ENCODE measurements around the gene TRAK1. TPM values are rescaled to one million over a fixed set of nuclear protein-coding genes. Genes with fewer than 3 reads are reported as not detected.

Gene TRAK1
- total RNA-seq, 1 experiment from 2014 or later, result 46.8 TPM

GRCh38 chr3:42092006-42092405, 849 bp downstream of the TRAK1 start:
- POLR2A ChIA-PET (ENCODE audit: unreplicated experiment), result no interaction called here
- H4K20me1 ChIP-seq (ENCODE audit: insufficient read depth), result no peaks in the 10 kb centered on the region
- no peaks in the 10 kb centered on the region for H3K9me3 ChIP-seq (ENCODE audit: insufficient read depth, low read depth)
- no peaks in the 10 kb centered on the region for H3K79me2 ChIP-seq (ENCODE audit: low read depth)
- H3K4me3 ChIP-seq, result no peak overlapping the region
- no peak overlapping the region for H2AFZ ChIP-seq
- DNase-seq, result no peak
- no peaks in the 10 kb centered on the region for H3K27me3 ChIP-seq (ENCODE audit: insufficient read depth, low read depth)
- H3F3A ChIP-seq (ENCODE audit: insufficient read depth, low read depth), result no peaks in the 10 kb centered on the region
- BruUV-seq (replicated peaks), result no TSS peak
- H3K4me1 ChIP-seq (replicated peaks; ENCODE audit: insufficient read depth), result no peaks in the 10 kb centered on the region
- intact Hi-C loops (cut with micrococcal nuclease; ENCODE audit: unreplicated experiment), result loop anchor here (10.0 kb wide), 2 partner anchors 1507 to 1767 kb away; no protein-coding TSS in a partner anchor
- H3K9me2 ChIP-seq (ENCODE audit: insufficient read depth), result no peaks in the 10 kb centered on the region
- no peak overlapping the region for H3K27ac ChIP-seq
- H3K4me2 ChIP-seq, result no peak overlapping the region
- no peaks in the 10 kb centered on the region for H3K36me3 ChIP-seq (ENCODE audit: low read depth)
- CTCF ChIA-PET, result no interaction called here
- no peak for TF ChIP-seq CTCF (conservative IDR thresholded peaks at IDR 0.05)
- TF ChIP-seq EZH2 (IDR thresholded peaks at IDR 0.05; ENCODE audit: low read depth), result no peak

- no peaks in the 10 kb centered on the region for H3K9me2 ChIP-seq (ENCODE audit: insufficient read depth)
- no peaks in the 10 kb centered on the region for H3K9me3 ChIP-seq (ENCODE audit: insufficient read depth, low read depth)
- H3F3A ChIP-seq (ENCODE audit: insufficient read depth, low read depth), result no peaks in the 10 kb centered on the region
- CTCF ChIA-PET, result interaction anchor here (0.7 kb wide), 1 partner anchor 554 kb away, joined by 3 read pairs; no protein-coding TSS in a partner anchor
- no peak overlapping the region for H3K4me3 ChIP-seq
- POLR2A ChIA-PET (ENCODE audit: unreplicated experiment), result no interaction called here
- no peaks in the 10 kb centered on the region for H4K20me1 ChIP-seq (ENCODE audit: insufficient read depth)
- intact Hi-C loops (cut with micrococcal nuclease; ENCODE audit: unreplicated experiment), result loop anchor here (10.0 kb wide), 2 partner anchors 1509 to 1769 kb away; no protein-coding TSS in a partner anchor
- BruUV-seq (replicated peaks), result no TSS peak
- no peak for TF ChIP-seq EZH2 (IDR thresholded peaks at IDR 0.05; ENCODE audit: low read depth)
- TF ChIP-seq CTCF (conservative IDR thresholded peaks at IDR 0.05), result no peak
- H3K27me3 ChIP-seq (ENCODE audit: insufficient read depth, low read depth), result no peaks in the 10 kb centered on the region
- no peak overlapping the region for H2AFZ ChIP-seq
- no peak overlapping the region for H3K4me2 ChIP-seq
- no peak for DNase-seq
- H3K27ac ChIP-seq, result no peak overlapping the region
- H3K36me3 ChIP-seq (ENCODE audit: low read depth), result no peaks in the 10 kb centered on the region
- no peaks in the 10 kb centered on the region for H3K4me1 ChIP-seq (replicated peaks; ENCODE audit: insufficient read depth)
- no peaks in the 10 kb centered on the region for H3K79me2 ChIP-seq (ENCODE audit: low read depth)
Measured at GRCh38 chr3:42094128-42094527, 3.0 kb downstream of the TRAK1 start.

GRCh38 chr3:42094691-42095391, 3.7 kb downstream of the TRAK1 start:
- Histone ChIP-seq H3K27ac (no peak overlapping the region), H3K36me3 (ENCODE audit: low read depth) (no peaks in the 10 kb centered on the region), H3K4me2 (no peak overlapping the region), H4K20me1 (ENCODE audit: insufficient read depth) (no peaks in the 10 kb centered on the region), H2AFZ (no peak overlapping the region), H3F3A (ENCODE audit: insufficient read depth, low read depth) (no peaks in the 10 kb centered on the region), H3K4me3 (no peak overlapping the region), H3K9me2 (ENCODE audit: insufficient read depth) (no peaks in the 10 kb centered on the region), H3K9me3 (ENCODE audit: insufficient read depth, low read depth) (no peaks in the 10 kb centered on the region), H3K79me2 (ENCODE audit: low read depth) (no peaks in the 10 kb centered on the region), H3K4me1 (replicated peaks; ENCODE audit: insufficient read depth) (no peaks in the 10 kb centered on the region), H3K27me3 (ENCODE audit: insufficient read depth, low read depth) (no peaks in the 10 kb centered on the region)
- DNase-seq, result no peak
- intact Hi-C loops (cut with micrococcal nuclease; ENCODE audit: unreplicated experiment), result loop anchor here (10.0 kb wide), 2 partner anchors 1510 to 1770 kb away; no protein-coding TSS in a partner anchor
- CTCF ChIA-PET, result no interaction called here
- BruUV-seq (replicated peaks), result no TSS peak
- POLR2A ChIA-PET (ENCODE audit: unreplicated experiment), result no interaction called here
- TF ChIP-seq CTCF (conservative IDR thresholded peaks at IDR 0.05) (no peak), EZH2 (IDR thresholded peaks at IDR 0.05; ENCODE audit: low read depth) (no peak)
